SK-N-SH (cell line): Measurements from ENCODE around the gene SPEG. TPM values are rescaled to one million over a fixed set of nuclear protein-coding genes. Genes with fewer than 3 reads are reported as not detected.
A peak's percentile ranks its signal among the peaks of the same experiment; 100 is the strongest.

ENCODE experiments used
- CHD2 ChIP-seq: fragments of 150-350 bp; IDR thresholded peaks from 2 replicates; pipeline ENCODE4 v1.6.1; 2018; ENCODE audit warnings: low read length; ENCODE audit not compliant: partially characterized antibody
- ELF1 ChIP-seq: IDR thresholded peaks from 2 replicates; pipeline ENCODE4 v1.4.0; 2012
- EZH2phosphoT487 ChIP-seq: fragments of 200-600 bp; sonication (generic); IDR thresholded peaks from 2 replicates; pipeline ENCODE4 v1.6.1; 2017; ENCODE audit warnings: low read depth, mixed run types, mild to moderate bottlenecking, antibody characterized with exemption, moderate library complexity, borderline replicate concordance
- FOSL2 ChIP-seq: IDR thresholded peaks from 2 replicates; pipeline ENCODE4 v1.4.0; 2012; ENCODE audit warnings: low read depth, mild to moderate bottlenecking, moderate library complexity, borderline replicate concordance
- FOXJ3 ChIP-seq: sonication (generic); formaldehyde crosslinking; IDR thresholded peaks from 2 replicates; pipeline ENCODE4 v1.5.1; 2020; ENCODE audit warnings: mild to moderate bottlenecking, missing genetic modification reagents
- GABPA ChIP-seq: IDR thresholded peaks from 2 replicates; pipeline ENCODE4 v1.4.0; 2012; ENCODE audit warnings: low read depth, mild to moderate bottlenecking
- GATA2 ChIP-seq: sonication (generic); formaldehyde crosslinking; IDR thresholded peaks from 2 replicates; pipeline ENCODE4 v1.5.0; 2020; ENCODE audit warnings: mild to moderate bottlenecking, missing genetic modification reagents
- JUND ChIP-seq: IDR thresholded peaks from 2 replicates; pipeline ENCODE4 v1.4.0; 2012
- MAX ChIP-seq: IDR thresholded peaks from 2 replicates; pipeline ENCODE4 v1.4.0; 2012; ENCODE audit warnings: low read depth
- MEF2A ChIP-seq: IDR thresholded peaks from 2 replicates; pipeline ENCODE4 v1.4.0; 2012; ENCODE audit warnings: low read depth, borderline replicate concordance
- NFIC ChIP-seq: IDR thresholded peaks from 2 replicates; pipeline ENCODE4 v1.4.0; 2012; ENCODE audit warnings: borderline replicate concordance
- NRF1 ChIP-seq: IDR thresholded peaks from 2 replicates; pipeline ENCODE4 v1.6.1; 2012; ENCODE audit warnings: low read depth, mild to moderate bottlenecking, low read length
- POLR2AphosphoS5 ChIP-seq: IDR thresholded peaks from 2 replicates; pipeline ENCODE4 v1.6.1; 2012; ENCODE audit warnings: low read depth, low read length
- RAD21 ChIP-seq: IDR thresholded peaks from 2 replicates; pipeline ENCODE4 v1.6.1; 2012; ENCODE audit warnings: mild to moderate bottlenecking, low read length
- RCOR1 ChIP-seq: fragments of 150-350 bp; IDR thresholded peaks from 2 replicates; pipeline ENCODE4 v1.6.1; 2017; ENCODE audit warnings: antibody characterized with exemption, low read length
- REST ChIP-seq: IDR thresholded peaks from 2 replicates; pipeline ENCODE4 v1.6.1; 2012; ENCODE audit warnings: mild to moderate bottlenecking, low read depth, low read length, moderate library complexity
- RXRA ChIP-seq: IDR thresholded peaks from 2 replicates; pipeline ENCODE4 v1.4.0; 2012; ENCODE audit warnings: low read depth, mild to moderate bottlenecking, borderline replicate concordance
- SMC3 ChIP-seq: IDR thresholded peaks from 2 replicates; pipeline ENCODE4 v1.6.1; 2012; ENCODE audit warnings: low read depth, low read length, improper control_type of control experiment
- TAF1 ChIP-seq: IDR thresholded peaks from 2 replicates; pipeline ENCODE4 v1.6.1; 2012; ENCODE audit warnings: low read depth, mild to moderate bottlenecking, low read length, moderate library complexity, borderline replicate concordance
- TCF12 ChIP-seq: IDR thresholded peaks from 2 replicates; pipeline ENCODE4 v1.4.0; 2012
- TEAD4 ChIP-seq: IDR thresholded peaks from 2 replicates; pipeline ENCODE4 v1.4.0; 2012; ENCODE audit warnings: mild to moderate bottlenecking, borderline replicate concordance; ENCODE audit not compliant: insufficient read depth
- polyA plus RNA-seq, 3 experiments: library from polyadenylated mRNA; depleted of rRNA; stranded (reverse); fragments of >200 nt; gene quantifications; 2 replicates each; pipeline ENCODE4 v1.2.3, GENCODE V29; 2012
- TF ChIP-seq, protein P1 (sequence below): fragments of 150-350 bp; IDR thresholded peaks from 2 replicates; pipeline ENCODE4 v1.6.1; 2016; ENCODE audit warnings: mild to moderate bottlenecking, low read depth, low read length

Gene SPEG
- polyA plus RNA-seq, 1 of the 3 experiments (the other 2 are of a cell fraction) = 107 TPM

- no peak for TF ChIP-seq TEAD4
- no peak for TF ChIP-seq REST
- TF ChIP-seq, protein P1, sequence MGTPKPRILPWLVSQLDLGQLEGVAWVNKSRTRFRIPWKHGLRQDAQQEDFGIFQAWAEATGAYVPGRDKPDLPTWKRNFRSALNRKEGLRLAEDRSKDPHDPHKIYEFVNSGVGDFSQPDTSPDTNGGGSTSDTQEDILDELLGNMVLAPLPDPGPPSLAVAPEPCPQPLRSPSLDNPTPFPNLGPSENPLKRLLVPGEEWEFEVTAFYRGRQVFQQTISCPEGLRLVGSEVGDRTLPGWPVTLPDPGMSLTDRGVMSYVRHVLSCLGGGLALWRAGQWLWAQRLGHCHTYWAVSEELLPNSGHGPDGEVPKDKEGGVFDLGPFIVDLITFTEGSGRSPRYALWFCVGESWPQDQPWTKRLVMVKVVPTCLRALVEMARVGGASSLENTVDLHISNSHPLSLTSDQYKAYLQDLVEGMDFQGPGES = no peak
- TF ChIP-seq RXRA = no peak
- TF ChIP-seq FOXJ3 = no peak
- TF ChIP-seq GATA2 (CRISPR knock-in tag) = peak; percentile 55; the same call in 1 of the 2 replicates
- TF ChIP-seq RCOR1 = no peak
- TF ChIP-seq EZH2phosphoT487 = no peak
- peak; percentile 31; the same call in 1 of the 2 replicates for TF ChIP-seq GABPA
- TF ChIP-seq TCF12 = no peak
- TF ChIP-seq MAX = peak; percentile 72
- TF ChIP-seq JUND = no peak
- peak; percentile 74 for TF ChIP-seq TAF1
- TF ChIP-seq NFIC = no peak
- peak; percentile 66 for TF ChIP-seq POLR2AphosphoS5
- no peak for TF ChIP-seq MEF2A
- no peak for TF ChIP-seq FOSL2
- peak; percentile 100 for TF ChIP-seq CHD2
- 0 out of 2 replicates have a peak, but pooled peaks have one; percentile 4 for TF ChIP-seq SMC3
- TF ChIP-seq ELF1 = peak; percentile 97
- TF ChIP-seq RAD21 = no peak
- no peak for TF ChIP-seq NRF1
- TF ChIP-seq, all 33 proteins: peak for 13
Observed at GRCh38 chr2:219498280-219499057, 63.8 kb downstream of the SPEG start, which contains the start of gene GMPPA (continued).
